OCI-LY7 (cell line): ENCODE measurements around the gene RNU7-1. TPM values are rescaled to one million over a fixed set of nuclear protein-coding genes. Genes with fewer than 3 reads are reported as not detected.

Experiments used
- BruUV-seq: library from RNA; stranded (reverse); fragments of 400-500 nt; replicated peaks from 2 replicates; lab custom pipeline; 2021; lab: Mats Ljungman, UMichigan
- CTCF ChIA-PET: fragments of 300-600 bp; sonication (Branson Sonifier 250); formaldehyde crosslinking; loops from one replicate; lab custom pipeline; 2022; ENCODE audit warnings: antibody characterized with exemption; ENCODE audit not compliant: unreplicated experiment; lab: Charles Lee
- POLR2A ChIA-PET: fragments of 300-600 bp; sonication (Branson Sonifier 250); formaldehyde crosslinking; loops from one replicate; lab custom pipeline; 2022; ENCODE audit warnings: antibody characterized with exemption; lab: Charles Lee
- DNase-seq: peaks from one replicate; pipeline ENCODE4 v3.0.0-alpha.2; 2015; ENCODE audit warnings: low spot score
- H2AFZ ChIP-seq: fragments of 200-600 bp; sonication (generic), shearing (Covaris generic); 2 replicates; pipeline ENCODE4 v1.6.1; 2014; ENCODE audit warnings: mild to moderate bottlenecking, antibody characterized with exemption, low read length, moderate library complexity
- H3K27ac ChIP-seq: fragments of 200-600 bp; sonication (generic); 2 replicates; pipeline ENCODE4 v1.5.1; 2014; ENCODE audit warnings: mixed run types, low read depth, mild to moderate bottlenecking, moderate library complexity, low read length, inconsistent platforms; ENCODE audit not compliant: poor library complexity, severe bottlenecking
- H3K36me3 ChIP-seq: fragments of 200-600 bp; sonication (generic); 2 replicates; pipeline ENCODE4 v1.6.1; 2014; ENCODE audit warnings: mild to moderate bottlenecking, antibody characterized with exemption, low read length, moderate library complexity, mixed read lengths; ENCODE audit not compliant: insufficient read depth
- H3K4me1 ChIP-seq: fragments of 200-600 bp; sonication (generic); 2 replicates; pipeline ENCODE4 v1.5.1; 2014; ENCODE audit warnings: mild to moderate bottlenecking, low read length; ENCODE audit not compliant: insufficient read depth, poor library complexity, severe bottlenecking
- H3K4me2 ChIP-seq: fragments of 200-600 bp; sonication (generic); 2 replicates; pipeline ENCODE4 v1.6.1; 2014; ENCODE audit warnings: mild to moderate bottlenecking, low read length
- H3K4me3 ChIP-seq: fragments of 200-600 bp; sonication (generic); 2 replicates; pipeline ENCODE4 v1.5.1; 2014; ENCODE audit warnings: mild to moderate bottlenecking, low read depth, low read length; ENCODE audit not compliant: poor library complexity, severe bottlenecking
- H3K79me2 ChIP-seq: fragments of 200-600 bp; sonication (generic); 2 replicates; pipeline ENCODE4 v1.6.1; 2016; ENCODE audit warnings: low read depth, mild to moderate bottlenecking, low read length, moderate library complexity, mixed read lengths; ENCODE audit not compliant: insufficient read depth
- H3K9me2 ChIP-seq: fragments of 200-600 bp; sonication (generic); 2 replicates; pipeline ENCODE4 v1.6.1; 2016; ENCODE audit warnings: mild to moderate bottlenecking, low read length, mixed read lengths; ENCODE audit not compliant: insufficient read depth
- H3K9me3 ChIP-seq: fragments of 200-600 bp; sonication (generic); 2 replicates; pipeline ENCODE4 v1.6.1; 2014; ENCODE audit warnings: mild to moderate bottlenecking, mixed run types, low read length, mixed read lengths
- H4K20me1 ChIP-seq: fragments of 200-600 bp; sonication (generic); 2 replicates; pipeline ENCODE4 v1.6.1; 2014; ENCODE audit warnings: mild to moderate bottlenecking, antibody characterized with exemption, low read length, moderate library complexity, mixed read lengths; ENCODE audit not compliant: insufficient read depth
- CTCF ChIP-seq: fragments of 200-600 bp; sonication (generic); conservative IDR thresholded peaks from 2 replicates; pipeline ENCODE4 v1.5.1; 2014; ENCODE audit warnings: mild to moderate bottlenecking, antibody characterized with exemption, low read length, moderate library complexity, mixed read lengths
- EZH2phosphoT487 ChIP-seq: fragments of 200-600 bp; sonication (generic); IDR thresholded peaks from 2 replicates; pipeline ENCODE4 v1.6.1; 2018; ENCODE audit warnings: low read depth, borderline replicate concordance, mild to moderate bottlenecking, mixed run types, antibody characterized with exemption, low read length, moderate library complexity, mixed read lengths
- intact Hi-C: fragments of 100-400 bp; cut with micrococcal nuclease; formaldehyde crosslinking; loops from one replicate; pipeline ENCODE4 v1.10.0; 2022; ENCODE audit not compliant: unreplicated experiment
- total RNA-seq, 2 experiments: library from RNA; depleted of rRNA in 1 of 2; stranded (reverse); fragments of >200 nt in 1 of 2; shearing (Covaris generic) in 1 of 2; gene quantifications; 2 replicates each; pipeline ENCODE4 v1.2.3, GENCODE V29; 2014 to 2022

The RNU7-1 gene
- total RNA-seq, 2 experiments from 2014 or later, result not detected

- peaks cover 9% of the 10 kb centered on the region; the same call in 1 of the 2 replicates for H3K79me2 ChIP-seq
- no peaks in the 10 kb centered on the region for H3K9me2 ChIP-seq
- POLR2A ChIA-PET, result interaction anchor here (0.7 to 5.6 kb wide), 8 partner anchors 8 to 71 kb away, joined by 3 to 155 read pairs (median 7); partner anchors contain the start of gene LPCAT3
- TF ChIP-seq CTCF, result no peak
- TF ChIP-seq EZH2phosphoT487, result no peak
- no TSS peak for BruUV-seq
- no peaks in the 10 kb centered on the region for H4K20me1 ChIP-seq
- peak overlapping the region; percentile 96 for H3K27ac ChIP-seq
- no peaks in the 10 kb centered on the region for H3K9me3 ChIP-seq
- H3K4me1 ChIP-seq, result peaks cover 70% of the 10 kb centered on the region
- H3K4me3 ChIP-seq, result peak overlapping the region; percentile 73
- H2AFZ ChIP-seq, result peak overlapping the region; percentile 25; the same call in 1 of the 2 replicates
- peak overlapping the region; percentile 89 for H3K4me2 ChIP-seq
- CTCF ChIA-PET, result interaction anchor here (1.1 to 6.0 kb wide), 2 partner anchors 13 to 66 kb away, joined by 3 to 110 read pairs; no protein-coding TSS in a partner anchor
- intact Hi-C loops, result no loop called here
- DNase-seq, result no peak
- no peaks in the 10 kb centered on the region for H3K36me3 ChIP-seq
Measured at GRCh38 chr12:6946920-6947374, 3.3 kb downstream of the RNU7-1 start.

- TF ChIP-seq EZH2phosphoT487 (no peak), CTCF (no peak)
- no TSS peak for BruUV-seq
- Histone ChIP-seq H3K36me3 (no peaks in the 10 kb centered on the region), H3K4me1 (peaks cover 77% of the 10 kb centered on the region), H2AFZ (no peak overlapping the region), H3K9me3 (no peaks in the 10 kb centered on the region), H3K4me2 (0 out of 2 replicates have a peak overlapping the region, but pooled peaks have one; percentile 89), H3K79me2 (peaks cover 9% of the 10 kb centered on the region; the same call in 1 of the 2 replicates), H3K27ac (peak overlapping the region; percentile 96), H3K9me2 (no peaks in the 10 kb centered on the region), H3K4me3 (no peak overlapping the region), H4K20me1 (no peaks in the 10 kb centered on the region)
- peak; percentile 30 for DNase-seq
- ChIA-PET CTCF (interaction anchor here (0.8 to 6.0 kb wide), 3 partner anchors 13 to 110 kb away, joined by 3 to 110 read pairs (median 3); no protein-coding TSS in a partner anchor), POLR2A (interaction anchor here (0.7 to 5.6 kb wide), 11 partner anchors 9 to 162 kb away, joined by 3 to 155 read pairs (median 6); partner anchors contain the start of gene LPCAT3)
- intact Hi-C loops, result no loop called here
Measured at GRCh38 chr12:6947615-6948014, 4.0 kb downstream of the RNU7-1 start.
